Stimulated activated CD4-positive, alpha-beta T cell treated with anti-CD3 and anti-CD28 coated beads, Interleukin-1b, Interleukin-23, amount 100 ng/mL, for 24 hours (primary cell): ENCODE data around the gene NRCAM.

Experiments
- DNase-seq, 4 experiments: peaks; one replicate each; pipeline ENCODE4 v3.0.0-alpha.2; 2020; ENCODE audit warnings: low read depth in 4 of 4, low spot score in 1 of 4

The NRCAM gene

DNA sequence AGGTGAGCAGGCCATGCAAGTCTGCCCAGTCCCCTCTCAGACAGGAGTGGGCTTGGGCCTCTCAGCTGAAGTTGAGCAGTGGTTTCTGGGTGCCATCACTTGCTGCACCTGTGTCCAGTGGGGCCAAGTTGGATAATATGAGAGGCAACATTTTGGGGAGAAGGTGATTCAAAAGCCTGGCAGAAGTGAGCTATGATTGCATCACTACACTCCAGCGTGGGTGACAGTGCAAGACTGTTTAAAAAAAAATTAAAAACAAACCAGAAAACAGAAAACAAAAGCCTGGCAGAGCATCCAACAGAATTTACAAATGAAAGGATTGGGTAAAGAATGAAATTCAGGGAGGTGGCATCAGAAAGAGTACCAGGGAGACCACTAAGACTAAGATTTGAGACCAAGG lies 204.5 kb downstream of the NRCAM start:
- no peak for DNase-seq

DNA sequence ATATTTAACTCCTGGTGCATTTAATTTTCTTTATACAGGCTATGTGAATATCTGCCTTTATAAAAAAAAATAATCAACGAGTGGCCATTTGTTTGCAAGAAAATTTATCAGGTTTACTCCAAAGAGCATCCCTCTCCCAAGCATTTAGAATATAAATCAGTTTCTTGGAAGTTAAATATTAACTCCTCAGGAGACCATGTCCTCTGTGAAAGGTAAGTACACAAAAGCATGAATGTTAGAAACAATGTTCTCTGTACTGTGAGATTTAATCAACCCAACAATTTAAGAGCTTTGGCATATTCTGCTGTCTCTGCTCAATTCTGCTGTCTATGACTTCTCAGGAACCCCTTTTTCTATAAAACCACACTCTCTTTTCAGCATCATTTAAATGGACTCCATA lies 206.8 kb downstream of the NRCAM start:
- no peak for DNase-seq

DNA sequence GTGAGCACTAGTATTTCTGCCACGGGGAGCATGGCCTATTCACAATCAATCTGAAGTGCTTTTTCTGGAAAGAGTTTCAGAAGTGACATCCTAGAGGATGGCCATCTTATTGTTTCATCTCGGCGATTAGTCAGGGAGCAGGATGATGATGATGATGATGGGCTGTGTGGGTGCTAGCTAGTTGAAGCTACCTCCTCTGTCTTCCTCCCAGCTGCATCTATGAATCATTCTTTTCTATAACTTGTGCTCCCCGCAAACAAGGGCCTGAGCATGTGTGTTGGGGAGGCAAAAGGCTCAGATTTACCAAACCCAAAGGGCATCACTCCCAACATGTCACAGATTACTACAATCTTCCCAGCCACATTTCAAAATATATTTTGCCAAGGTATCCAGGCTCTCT lies 207.4 kb downstream of the NRCAM start:
- no peak for DNase-seq

DNA sequence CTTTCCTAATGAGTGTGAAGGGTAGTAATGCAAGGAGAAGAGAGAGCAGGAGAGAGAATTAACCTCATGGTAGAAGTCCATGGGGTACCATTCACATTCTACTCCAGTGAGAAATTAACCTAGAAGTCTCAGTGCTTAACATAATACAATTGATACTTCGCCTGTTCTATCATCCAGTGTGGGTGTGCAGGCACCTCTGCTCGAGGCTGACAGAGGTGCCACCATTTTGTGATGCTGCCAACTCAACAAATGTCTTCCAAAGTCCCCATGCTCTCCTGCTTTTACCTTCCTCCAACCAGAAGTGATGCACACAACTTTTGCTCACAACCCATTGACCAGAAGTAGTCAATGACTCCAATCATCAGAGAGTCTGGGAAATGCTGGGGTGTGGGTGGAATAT lies 207.8 kb downstream of the NRCAM start:
- no peak for DNase-seq

DNA sequence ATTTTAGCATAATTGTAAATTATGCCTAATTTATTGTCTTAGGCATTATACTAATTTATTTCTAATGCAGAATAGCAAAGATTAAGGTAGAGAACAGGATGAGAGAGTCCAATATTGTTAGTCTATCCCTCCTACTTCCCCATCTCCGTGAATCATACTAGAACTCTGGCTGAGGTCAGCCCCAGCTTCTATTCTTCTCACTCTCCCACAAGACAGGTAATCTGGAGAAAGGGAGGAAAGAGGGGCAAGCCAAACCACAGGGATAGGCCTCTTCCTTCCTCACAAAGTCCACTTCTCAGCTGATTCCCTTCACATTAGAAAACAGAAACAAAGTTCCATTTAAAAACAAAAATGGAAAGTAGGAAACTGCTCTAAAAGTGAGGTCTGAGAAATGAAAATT lies 208.6 kb downstream of the NRCAM start:
- no peak for DNase-seq

DNA sequence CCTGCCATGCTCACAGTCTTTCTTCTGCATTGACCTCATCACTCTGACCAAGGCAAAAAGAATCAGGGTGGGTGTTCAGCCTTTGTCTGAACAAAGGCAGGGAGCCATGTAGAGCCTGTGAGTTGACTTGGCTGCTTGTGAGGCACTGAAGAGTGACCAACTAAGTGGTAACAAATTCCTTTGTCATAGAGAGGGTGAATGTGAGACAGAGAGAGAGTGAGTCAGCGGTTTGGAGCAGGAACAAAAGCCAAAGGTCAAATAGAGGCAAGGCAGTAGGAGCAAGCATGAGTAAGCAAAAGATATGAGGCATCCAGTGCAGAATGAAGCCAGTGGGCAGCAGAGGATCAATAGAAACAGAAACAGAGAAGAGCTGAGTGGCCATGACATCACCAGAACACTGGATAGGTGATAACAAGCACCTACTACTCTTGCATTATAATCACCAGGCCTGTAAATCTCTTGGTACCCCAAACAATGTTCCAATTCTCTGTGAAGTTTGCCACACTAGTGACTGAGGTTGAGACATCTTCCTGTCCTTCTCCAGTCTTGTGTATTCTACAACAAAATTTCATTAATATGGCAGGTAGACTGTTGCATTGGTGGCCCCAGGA lies 209.9 kb downstream of the NRCAM start:
- no peak for DNase-seq

DNA sequence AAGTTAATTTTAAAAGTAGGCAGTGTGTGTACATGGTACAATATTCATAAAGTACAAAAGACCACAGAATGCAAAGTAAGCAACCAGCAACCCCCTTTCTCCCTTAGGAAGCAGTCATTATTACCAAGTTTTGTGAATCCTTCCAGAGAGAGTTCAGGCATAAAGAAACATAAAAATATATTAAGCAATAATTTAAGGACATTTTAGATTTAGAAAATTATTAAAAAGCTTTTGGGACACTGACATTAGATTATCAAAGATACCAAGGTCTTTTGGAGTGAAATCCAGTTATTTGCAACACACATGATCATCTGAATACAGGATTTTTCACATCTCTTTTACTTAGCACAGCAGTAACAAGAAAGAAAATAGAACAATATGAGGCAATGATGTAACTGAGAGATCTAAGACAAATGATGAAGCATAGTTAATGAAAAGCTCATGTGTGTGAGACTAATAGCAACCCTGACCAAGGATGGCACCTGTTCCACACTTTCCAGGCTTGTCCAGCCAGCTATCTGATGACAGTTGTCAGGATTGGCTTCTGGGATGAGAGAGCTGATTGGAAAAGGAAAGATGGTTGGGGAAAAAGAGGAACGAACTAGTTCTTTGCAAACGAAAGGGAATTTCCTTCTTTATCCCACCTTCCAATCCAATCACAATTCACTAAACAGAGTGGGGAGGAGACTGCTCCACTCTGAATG lies 210.6 kb downstream of the NRCAM start:
- DNase-seq: no peak

DNA sequence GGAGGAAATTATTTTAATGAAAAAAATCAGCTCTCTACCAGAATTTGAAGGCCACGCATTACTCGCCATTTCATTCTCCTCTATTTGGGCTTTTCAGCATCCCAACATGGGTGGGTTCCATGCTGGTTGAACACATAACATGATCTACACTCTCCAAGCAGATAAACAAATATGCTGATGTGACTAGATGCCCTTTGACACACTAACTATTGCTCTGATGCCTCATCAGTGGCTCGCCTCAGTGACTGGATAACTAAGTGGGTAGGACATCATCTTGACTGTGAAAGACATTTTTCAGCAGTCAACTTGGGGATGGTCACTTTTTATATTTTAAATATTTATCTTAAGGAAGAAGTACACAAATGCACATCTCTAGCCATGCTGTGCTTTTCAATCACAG lies 212.1 kb downstream of the NRCAM start:
- DNase-seq: no peak

DNA sequence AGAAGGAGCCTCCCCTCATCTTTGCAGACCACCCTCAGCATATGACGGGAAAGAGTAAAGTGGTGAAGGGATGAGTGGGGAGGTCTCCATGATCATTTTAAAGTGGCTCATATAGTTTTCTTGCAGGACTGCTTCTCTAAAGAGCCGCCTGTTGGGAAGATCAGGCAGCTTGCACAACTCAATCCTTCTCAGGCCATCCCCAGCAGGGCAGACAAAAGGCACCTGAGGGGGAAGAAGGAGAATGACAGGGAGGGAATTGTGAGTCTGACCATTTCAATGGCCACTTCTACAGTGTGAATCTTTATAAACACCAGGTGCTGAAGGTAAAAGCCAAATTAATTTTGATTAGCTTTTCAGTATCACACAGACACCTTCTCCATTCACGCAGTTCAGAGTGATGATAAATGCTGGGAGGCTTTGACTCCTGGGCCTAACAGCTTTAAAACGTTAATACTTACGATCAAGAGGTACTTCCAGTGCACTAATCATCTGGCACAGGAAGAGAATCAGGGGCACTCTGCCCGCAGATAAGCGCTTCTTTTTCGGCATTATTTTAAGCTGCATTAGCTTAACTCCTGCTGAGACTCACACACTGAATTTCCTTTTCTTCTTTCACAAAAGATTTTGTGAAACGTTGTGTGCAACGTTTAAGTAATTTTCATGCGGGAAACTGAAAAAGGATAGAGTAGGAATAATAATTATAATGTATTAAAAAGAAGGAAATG lies 216.6 kb downstream of the NRCAM start:
- DNase-seq: no peak

DNA sequence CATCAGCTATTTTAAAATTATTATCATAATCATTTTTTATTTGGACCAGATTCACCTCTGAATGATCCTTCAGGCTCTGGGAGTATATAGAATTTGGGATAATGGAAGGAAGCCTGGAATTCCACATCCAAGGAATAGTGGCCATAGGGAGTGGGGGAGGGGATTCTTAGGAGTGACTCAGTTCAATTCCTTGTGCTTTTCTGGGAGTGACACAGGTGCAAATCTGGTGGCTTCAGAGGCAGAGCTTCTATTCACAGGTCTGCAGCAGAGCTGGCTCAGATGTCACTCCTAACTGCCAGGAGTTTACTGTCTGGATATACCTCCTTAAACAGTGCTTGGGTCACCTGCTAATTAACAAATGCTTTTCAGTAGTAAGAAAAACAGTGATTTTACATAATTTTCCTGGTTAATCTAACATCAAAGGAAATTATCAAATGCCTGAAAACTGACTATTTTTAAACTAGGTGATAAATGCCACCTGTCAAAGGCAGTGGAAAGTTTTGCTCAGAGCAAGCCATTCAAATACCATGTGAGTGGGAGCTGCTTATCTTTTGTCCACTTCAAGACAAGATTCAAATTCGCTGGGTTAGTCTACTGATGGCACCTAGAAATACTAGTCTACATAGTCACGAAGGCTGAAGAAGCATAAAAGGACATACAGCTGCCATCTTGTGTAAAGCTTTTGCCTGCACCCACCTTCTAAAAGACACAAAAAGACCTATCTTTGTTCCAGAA lies 219.4 kb downstream of the NRCAM start:
- no peak for DNase-seq

DNA sequence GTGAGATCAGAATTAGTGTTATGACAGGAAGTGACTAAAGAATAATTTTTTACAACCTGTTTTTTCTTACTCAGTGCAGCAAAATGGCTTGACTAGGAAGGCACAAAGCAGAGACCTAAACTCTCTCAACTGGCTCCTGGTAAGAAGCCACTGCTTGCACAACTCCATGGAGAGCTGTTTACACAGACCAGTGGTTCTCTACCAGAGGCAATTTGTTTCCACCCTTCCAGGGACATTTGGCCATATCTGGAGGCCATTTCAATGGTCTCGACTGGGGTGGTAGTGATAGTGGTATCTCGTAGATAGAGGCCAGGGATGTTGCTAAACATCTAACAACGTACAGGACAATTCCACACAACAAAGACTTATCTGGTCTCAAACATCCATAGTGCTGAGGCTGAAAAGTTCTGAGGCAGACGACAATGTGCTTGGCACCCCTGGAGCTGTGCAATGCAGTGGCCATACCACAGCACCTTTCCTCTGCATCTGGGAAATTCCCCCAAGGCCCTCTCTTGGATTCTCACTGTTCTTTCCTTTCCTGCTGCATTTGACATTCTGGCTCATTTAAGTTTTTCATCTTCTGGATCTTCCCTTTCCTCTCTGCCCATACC lies 220.7 kb downstream of the NRCAM start:
- DNase-seq: no peak

DNA sequence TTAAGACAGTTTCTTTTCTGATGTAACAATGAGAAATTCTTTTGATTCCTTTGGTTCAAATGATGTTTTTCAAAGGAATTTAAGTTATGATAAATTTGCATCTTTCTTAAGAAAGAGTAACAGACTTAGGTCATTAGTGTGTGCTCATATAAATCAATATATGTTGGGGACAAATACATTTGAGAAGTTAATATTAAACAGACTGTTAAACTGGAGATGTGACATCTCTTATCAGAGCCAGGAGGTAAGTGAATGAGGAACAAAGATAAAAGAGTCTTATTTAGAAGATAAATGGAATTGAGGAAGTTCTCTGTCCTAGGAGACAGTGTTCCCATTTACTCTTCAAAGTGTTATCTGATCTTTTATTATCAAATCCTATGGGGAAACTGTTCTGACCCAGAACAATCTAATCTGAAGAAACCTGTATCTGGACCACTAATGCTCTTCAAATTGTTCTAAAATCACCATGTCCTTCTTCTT lies 221.2 kb downstream of the NRCAM start:
- DNase-seq: no peak

DNA sequence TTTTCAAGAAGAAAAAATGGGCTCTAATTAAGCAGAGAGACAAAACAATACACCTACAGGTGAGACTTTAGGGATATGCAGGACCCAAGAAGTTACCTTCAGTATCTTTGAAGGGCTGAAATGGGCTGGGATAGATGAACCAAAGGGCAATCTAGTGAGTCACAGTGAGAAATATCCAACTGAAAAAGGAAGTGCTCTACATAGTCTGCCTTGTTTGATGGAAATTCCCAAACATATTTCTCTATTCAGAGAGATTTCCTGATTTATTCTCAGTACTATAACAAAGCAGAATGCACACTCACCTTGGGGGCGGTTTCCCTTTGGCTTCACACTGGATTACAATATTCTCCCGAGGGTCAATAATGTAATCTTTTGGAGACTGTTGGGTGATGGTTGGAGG lies 222.0 kb downstream of the NRCAM start:
- DNase-seq: no peak

DNA sequence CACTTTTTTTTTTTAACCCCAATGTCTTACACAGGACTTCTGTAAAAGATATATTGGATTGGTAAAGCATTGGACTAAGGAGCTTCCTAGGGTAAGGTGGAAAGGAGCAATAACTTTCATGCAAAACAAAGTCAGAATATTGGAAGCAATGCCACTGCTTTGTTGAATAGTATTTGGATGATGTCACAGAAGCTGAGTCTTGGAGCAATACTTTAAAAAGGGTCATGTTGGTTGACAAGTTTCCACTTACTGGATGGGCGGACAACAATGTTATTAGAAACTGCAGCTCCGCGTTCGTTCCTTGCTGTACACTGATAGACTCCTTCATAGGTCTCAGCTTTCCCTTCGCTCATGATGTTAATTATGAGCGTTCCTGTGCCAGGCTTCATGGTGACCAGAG lies 224.2 kb downstream of the NRCAM start:
- no peak for DNase-seq

DNA sequence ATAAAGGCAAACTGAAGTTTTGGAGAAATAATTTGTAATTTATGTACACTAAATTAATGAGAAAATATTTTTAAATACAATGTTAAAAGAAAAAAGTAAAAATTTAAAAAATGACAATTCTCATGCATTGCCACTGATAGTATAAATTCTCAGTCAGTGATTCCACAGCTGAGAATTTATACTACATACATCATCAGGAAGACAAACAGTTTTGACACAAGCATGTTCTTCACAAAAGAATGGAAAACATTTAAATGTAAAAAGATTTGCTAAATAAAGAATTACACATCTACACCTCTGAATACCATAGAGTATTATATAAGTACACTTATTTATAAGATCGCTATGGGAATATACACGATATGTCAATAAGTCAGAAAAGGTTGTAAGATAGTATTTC lies 225.0 kb downstream of the NRCAM start:
- DNase-seq: no peak

DNA sequence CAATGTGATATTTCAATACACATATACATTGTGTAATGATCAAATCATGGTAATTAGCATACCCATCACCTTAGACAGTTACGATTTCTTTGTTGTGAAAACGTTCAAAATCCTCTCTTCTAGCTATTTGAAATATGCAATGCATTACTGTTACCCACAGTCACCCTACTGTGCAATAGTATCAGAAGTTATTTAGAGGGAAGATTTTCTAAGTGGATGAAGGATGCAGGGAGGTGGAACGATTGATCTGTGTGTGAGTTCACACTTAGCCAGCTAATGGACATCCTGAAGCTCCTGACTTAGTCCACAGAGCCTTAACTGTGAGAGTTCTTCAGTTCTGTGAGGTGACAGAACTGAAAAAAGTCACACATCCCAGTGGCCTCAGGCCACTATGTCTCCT lies 228.9 kb downstream of the NRCAM start:
- no peak for DNase-seq

DNA sequence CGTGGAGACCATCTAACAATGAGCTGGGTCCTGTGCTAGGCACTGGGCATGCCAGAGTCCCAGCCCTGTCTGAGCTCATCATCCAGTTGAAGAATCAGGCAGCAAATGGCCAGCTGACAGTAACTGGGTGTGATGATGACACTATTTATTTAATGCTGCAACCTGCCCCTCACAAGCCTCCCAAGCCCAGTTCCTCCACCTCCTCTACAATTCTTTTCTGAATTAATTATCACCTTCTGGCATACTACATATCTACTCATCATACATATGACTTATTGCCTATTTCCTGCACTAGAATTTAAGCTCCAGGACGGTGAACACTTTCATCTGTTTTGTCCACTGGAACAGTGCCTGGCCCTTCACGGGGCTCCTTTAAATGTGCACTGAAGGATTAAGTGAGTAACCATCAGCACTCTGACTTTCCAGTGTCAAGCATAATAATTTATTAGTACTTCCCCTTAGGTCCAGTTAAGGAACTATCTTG lies 229.4 kb downstream of the NRCAM start:
- no peak for DNase-seq

DNA sequence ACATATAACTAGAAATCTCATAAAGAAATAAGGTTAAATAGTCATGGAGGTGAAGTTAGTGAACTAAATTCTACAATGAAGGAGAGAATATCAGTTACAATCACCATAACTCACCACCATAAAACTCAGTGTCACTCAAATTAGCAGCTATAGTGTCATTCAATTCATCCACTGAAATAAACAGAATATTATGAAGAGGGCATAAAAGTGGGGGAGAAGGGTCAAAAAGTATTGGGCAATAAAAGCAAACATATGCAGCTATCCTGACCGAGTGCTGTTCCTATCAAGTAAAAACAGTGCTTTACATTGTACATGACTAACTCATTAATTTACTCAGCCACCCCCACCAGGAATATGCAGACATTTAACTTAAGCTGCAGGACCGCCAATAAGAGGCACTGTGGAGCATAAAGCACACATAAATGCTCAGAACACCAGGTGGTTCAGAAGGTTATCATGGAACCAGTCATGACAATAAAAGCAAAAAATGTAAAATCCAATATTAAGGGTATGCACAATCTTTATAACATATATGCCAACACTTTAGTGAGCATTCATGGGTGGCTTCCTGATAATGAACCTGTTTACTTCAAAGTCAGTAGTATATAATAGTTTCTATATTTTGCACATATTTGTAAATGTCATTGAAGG lies 230.6 kb downstream of the NRCAM start:
- no peak for DNase-seq

DNA sequence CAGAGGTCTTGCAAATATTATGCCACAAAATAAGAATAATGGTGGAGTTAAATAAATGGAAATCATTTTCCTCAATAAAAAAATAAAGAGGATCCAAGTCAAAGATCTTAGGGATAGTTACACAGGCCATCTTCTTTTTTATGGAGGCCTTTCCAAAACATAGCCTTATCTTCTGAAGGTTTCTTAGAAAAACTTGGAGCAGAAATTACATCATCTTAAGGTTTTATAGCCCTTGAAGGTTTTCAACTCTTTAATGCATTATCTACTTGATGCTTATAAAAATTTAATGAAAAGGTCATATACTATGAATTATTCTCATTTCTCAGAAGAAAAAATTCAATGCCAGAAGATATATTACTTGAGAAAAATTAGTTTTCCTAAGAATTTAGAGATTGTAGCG lies 231.8 kb downstream of the NRCAM start:
- no peak for DNase-seq

DNA sequence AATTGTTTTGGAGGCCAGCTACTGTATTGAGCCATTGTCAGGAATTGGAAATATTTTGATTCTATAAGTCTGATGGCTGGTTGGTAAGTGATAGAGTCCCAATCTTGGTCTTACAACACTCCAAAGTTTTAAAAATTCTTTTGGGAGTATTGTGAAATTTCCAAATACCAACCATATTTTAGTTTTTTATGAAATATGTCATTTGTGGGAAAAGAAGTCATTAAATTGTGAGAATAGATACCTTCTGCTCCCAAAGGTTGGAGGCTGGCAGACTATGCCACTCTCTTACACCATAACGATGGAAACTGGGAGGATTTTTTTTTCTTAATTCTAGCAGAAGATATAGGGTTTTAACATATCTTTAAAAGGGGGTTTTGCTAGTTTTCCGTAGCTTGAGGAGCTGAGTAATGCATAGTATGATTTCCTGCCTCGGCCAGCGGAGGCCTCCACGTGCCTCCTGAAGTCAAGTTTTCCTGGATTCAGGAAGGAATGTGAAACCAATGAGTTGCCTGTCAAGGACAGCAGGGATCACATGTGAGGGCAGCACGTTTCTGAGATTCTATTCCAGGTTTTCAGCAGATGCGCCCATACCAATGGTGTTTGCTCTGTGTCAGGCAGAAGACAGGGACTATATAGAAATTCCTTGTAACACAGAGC lies 233.9 kb downstream of the NRCAM start:
- no peak for DNase-seq
